ENCODE results near the gene PSMA6.
"Not testable (repeated sequence)": the region's sequence is repeated elsewhere in the genome, so short reads cannot be mapped to it uniquely, and the experiment has no call there.

Gene PSMA6

DNA sequence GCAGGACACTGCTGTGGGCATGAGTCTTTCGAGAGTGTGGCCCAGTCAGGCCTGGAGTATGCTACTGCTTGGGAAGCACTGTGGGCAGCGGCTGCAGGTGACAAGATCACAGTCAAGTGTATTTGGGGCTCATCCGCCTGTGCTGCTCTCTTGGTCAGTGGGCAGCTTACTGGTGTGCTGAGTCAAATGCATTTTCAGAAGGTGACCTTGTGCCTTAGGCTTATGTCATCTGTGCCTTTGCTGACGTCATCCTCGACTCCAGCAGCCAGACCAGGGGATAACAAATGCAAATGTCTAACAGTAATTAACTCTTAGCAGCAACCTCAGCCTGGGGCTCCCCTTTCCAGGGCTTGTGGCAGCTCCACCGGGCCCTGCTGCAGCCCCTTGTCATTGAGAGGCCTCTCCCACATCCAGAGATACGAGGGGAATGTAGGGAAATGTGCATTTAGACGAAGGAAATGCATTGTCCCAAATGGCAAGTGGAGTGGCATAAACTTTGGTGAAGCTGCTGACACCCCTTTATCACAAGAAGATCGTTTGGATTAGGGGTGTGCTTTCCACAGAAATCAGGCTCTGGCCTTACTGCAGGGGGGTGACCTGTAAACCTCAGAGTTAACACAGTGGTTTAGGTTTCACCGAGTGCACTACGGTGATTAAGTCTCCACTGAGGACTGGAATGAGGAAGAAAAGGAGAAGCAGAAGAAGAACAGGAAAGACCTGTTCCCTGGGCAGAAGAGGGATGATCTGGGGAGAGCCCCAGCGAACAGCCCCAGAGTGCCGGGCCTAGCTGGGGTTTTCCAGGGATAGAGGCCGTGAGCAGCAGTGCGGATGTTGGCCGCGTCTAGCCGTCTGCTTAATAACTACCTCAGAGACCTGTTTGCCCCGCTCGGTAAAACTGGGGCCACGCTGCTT is 39.7 kb downstream of the PSMA6 start:
- Mint-ChIP-seq H3K4me1 (ENCODE audit: low read depth) (peaks cover 45% of the 10 kb centered on the region), H3K36me3 (ENCODE audit: low read depth) (no peaks in the 10 kb centered on the region), H3K27ac (peak overlapping the region; percentile 97), H3K9me3 (no peaks in the 10 kb centered on the region), H3K27me3 (no peaks in the 10 kb centered on the region), H3K4me3 (peak overlapping the region; percentile 57)

DNA sequence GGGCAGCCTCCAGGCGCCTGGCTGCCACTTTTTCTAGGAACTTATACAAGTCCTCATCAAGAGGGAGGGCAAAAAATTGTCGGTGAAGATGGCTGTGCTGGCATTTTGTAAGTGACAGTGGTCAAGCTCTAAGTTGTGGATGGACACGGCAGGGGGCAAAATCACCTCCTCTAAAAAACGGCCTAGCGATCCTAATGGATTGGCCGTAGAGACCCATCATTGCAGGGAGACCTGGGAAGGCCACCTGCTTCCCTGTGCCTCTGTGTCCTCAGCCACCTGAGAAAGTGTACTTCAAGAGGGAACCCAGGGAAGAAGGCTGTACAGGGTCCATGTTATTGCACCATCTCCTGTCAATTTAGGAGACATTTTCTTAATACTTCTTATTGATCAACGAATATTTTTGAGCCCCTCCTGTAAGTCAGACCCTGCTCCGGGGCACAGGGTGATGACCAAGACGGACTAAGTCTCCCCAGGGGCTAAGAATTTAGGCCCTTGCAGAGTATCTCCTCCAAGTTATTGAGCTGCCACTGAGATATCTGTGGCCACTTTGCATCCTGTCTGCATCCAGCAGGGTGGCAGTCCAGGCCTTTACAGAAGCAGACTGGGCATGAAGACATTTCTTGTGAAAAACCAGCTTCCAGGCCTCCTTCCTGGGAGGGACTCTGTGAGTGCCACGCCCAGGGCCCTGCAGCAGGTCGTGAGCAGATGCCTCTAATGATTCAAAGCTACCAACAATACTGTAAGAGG is 40.5 kb downstream of the PSMA6 start:
- H3K9me3 Mint-ChIP-seq, result no peaks in the 10 kb centered on the region
- H3K27ac Mint-ChIP-seq, result peak overlapping the region; percentile 97
- H3K4me1 Mint-ChIP-seq (ENCODE audit: low read depth), result peaks cover 45% of the 10 kb centered on the region
- H3K36me3 Mint-ChIP-seq (ENCODE audit: low read depth), result no peaks in the 10 kb centered on the region
- H3K4me3 Mint-ChIP-seq, result peak overlapping the region; percentile 57
- H3K27me3 Mint-ChIP-seq, result no peaks in the 10 kb centered on the region

DNA sequence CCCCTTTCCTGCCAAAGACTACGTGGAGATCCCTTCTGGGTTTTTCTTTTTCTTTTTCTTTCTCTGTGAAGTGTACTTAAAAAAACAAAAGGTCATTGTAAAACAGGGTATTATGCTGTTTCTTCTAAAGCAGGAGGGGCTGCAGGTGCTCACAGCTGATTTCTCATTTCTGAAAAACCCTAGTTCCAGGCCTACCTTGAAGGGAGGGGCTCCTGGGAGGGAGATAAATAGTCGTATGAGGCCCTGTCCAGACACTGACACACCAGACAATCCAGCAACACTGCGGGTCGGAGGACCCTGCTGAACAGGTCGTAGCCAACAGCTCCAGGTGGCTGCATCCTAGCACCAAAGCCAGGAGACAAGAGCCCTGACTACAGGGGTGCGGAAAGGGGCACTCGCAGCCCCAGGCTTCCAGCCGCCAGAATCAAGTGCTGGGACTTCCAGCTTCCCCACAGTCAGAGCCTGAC is 41.1 kb downstream of the PSMA6 start:
- peak overlapping the region; percentile 97 for H3K27ac Mint-ChIP-seq
- H3K4me1 Mint-ChIP-seq (ENCODE audit: low read depth), result peaks cover 45% of the 10 kb centered on the region

DNA sequence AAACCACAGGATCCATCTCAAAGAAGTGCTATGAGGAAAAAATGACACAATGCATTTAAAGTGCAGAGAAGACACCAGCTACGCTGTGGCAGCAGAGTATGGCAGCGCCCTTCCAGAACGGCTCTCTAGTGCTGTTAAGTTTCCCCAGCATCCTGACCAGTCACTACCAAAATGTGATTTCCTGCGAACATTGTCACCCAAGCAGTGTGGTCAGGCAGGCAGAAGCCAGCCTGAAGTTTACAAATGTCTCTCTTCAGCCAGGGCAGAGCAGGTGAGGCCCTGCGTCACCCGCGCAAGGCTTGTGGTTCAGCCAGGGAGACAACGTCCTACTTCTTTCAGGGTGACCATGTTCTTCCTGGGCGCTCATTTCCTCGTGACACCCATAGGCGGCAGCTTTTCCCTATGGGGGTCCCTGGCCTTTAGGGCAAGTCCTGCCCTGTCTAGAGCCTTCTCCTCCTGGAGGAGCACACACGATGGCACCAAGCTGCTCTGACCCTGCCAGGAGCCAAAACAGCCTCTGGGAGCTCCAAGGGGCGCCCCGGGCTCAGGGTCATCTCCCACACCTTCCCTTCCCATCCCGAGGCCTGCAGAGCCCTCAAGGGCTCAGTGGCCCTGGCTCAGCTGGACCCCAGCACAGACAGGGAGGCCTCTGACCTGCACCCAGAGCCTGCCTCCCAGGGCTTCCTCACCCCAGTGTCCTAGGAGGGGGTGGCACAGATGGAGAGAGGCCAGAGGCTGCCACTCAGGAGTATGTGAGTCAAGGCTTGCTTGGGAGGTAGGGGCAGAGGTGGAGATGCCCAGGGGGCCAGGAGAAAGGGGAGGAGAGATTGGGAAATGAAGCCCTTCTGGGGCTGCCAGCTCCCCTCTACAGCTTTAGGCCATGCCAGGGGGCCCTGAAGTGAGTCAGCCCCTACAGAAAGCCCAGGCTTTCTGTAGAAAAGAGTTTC is 41.9 kb downstream of the PSMA6 start:
- Mint-ChIP-seq H3K36me3 (ENCODE audit: low read depth) (no peaks in the 10 kb centered on the region), H3K4me3 (peak overlapping the region; percentile 57), H3K27me3 (no peaks in the 10 kb centered on the region), H3K4me1 (ENCODE audit: low read depth) (peaks cover 45% of the 10 kb centered on the region), H3K27ac (peak overlapping the region; percentile 97), H3K9me3 (no peaks in the 10 kb centered on the region)

More for the DNA sequence above, 41.1 kb downstream of the PSMA6 start:
- H3K4me3 Mint-ChIP-seq, result peak overlapping the region; percentile 57
- H3K36me3 Mint-ChIP-seq (ENCODE audit: low read depth), result no peaks in the 10 kb centered on the region
- H3K27me3 Mint-ChIP-seq, result no peaks in the 10 kb centered on the region
- H3K9me3 Mint-ChIP-seq, result no peaks in the 10 kb centered on the region

DNA sequence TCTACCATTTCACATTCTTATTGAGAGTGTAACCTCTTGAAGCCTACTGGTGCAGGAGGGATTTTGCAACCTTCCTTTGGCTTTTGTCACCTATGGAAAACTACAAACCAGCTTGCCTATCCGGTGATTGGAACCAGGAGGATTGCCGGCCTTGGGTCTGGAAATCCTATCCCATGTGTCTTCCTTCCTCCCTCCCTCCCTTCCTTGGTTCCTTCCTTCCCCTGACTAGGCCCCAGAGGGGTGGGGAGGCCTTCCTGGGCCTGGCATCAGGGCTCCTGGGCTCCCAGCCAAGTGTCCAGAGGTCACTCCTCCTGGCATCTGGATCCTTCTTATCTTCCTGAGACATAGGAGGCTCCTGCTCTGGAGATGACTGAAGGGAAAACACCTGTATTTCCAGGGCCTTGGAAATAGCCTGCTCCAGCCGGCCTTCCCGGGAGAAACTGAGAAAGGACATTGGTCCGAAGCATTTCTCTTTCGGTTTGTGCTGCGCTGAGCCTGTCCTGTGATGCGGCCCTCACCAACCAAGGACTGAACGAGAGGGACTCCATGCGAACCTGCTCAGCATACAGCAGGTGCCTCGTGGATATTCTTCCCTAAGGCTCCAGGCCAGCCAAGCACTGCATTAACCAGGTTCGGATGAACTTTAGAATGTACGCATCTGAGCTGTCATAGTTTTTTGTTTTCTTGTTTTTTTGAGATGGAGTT is 43.4 kb downstream of the PSMA6 start:
- Mint-ChIP-seq H3K4me3 (no peak overlapping the region), H3K4me1 (ENCODE audit: low read depth) (peaks cover 58% of the 10 kb centered on the region), H3K27me3 (no peaks in the 10 kb centered on the region), H3K27ac (peak overlapping the region; percentile 97), H3K36me3 (ENCODE audit: low read depth) (no peaks in the 10 kb centered on the region), H3K9me3 (no peaks in the 10 kb centered on the region)

DNA sequence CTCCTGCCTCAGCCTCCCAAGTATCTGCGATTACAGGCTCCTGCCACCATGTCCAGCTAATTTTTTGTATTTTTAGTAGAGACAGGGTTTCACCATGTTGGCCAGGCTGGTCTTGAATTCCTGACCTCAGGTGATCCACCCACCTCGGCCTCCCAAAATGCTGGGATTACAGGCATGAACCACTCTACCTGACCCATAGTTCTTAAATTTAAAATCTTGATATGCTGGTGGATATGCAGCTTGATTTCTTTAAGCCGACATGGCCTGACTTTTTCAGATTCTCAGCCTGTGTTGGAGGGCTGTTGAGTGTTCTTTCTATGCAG is 44.0 kb downstream of the PSMA6 start:
- H3K4me3 Mint-ChIP-seq; H3K9me3 Mint-ChIP-seq; H3K27me3 Mint-ChIP-seq; H3K36me3 Mint-ChIP-seq (ENCODE audit: low read depth); H3K27ac Mint-ChIP-seq: not testable (repeated sequence)
- H3K4me1 Mint-ChIP-seq (ENCODE audit: low read depth), result peaks cover 63% of the 10 kb centered on the region

DNA sequence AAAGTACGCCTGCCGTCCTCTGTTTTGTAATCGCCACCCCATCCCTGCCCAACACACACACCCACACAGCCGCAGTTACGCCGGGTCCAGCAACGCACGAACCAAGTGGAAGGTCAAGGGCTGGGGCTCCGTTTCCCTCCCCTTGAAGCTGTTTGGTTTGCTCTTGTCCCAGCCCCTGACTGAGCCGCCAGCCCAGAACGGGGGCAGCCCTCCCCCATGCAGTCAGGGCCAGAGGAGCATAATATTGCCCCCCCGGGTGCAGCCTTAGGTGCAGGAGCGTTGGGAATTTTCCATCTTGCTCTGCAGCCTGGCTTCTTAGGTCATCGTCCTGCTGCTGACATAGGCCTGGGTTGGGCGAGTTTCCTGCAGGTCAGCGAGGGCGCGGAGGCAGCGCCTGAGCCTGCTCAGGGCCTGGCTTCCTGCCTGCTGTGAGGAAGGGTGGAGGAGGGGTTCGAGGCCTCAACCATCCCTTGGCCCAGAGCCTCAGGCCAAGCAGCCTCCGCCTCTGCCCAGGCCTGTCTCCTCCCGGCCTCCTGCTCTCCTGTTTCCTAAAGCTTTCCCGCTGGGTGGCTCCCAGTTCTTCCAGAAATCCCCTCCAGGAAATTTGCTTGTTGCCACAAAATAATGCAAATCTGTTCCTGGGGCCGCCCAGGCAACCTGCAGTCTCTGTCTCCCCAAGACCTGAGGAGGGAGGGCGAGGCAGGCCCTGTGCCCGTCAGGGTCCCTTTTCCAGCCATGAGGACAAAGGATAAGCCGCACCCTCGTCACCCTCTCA is 44.5 kb downstream of the PSMA6 start:
- no peak overlapping the region for H3K4me3 Mint-ChIP-seq
- H3K27me3 Mint-ChIP-seq, result no peaks in the 10 kb centered on the region
- H3K27ac Mint-ChIP-seq, result no peak overlapping the region

DNA sequence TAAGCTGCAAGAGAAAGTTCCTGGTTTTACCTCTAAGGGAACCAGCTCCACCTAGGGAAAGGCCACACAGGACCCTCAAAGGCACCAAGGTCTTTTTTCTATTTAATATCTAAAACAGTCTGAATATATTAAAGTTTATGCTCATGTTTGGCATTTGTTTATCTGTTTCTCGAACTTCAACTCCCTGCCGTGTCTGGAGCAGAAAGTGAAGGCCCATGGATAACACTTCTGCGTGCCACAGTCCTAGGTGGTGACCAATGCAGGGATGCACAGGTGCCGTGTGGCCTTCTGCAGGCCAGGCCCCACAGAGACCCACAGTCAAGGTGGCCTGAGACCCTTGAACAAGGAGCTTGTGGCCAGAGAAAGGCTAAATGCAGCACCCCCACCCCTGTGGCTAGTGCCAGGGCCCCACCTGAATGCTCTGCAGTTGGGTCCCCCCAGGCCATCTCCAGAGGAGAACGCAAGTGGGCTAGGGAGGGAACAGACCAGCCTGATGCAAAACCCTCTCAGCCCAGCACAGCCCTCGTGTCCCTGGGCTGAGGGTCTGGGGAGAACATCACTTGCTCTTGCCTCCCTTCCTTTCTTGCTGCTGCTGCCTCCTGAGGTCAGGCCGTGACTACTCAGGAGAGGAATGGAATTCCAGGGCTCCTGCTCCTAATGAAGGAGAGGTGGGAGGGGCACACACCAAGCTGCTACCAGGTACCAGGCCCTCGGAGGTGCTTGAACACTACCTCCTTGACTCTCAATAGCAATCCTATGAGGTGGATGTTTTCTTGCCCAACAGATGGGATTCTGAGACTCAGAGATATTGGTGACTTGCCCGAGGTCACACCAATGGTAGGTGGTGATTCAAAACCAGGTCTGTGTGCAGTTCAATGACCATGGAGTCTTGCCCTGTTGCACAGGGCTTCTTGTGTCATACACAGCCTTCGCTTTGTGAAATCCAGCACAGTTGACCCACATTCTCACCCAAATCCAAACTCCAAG is 45.4 kb downstream of the PSMA6 start:
- H3K4me1 Mint-ChIP-seq (ENCODE audit: low read depth), result peaks cover 62% of the 10 kb centered on the region
- H3K36me3 Mint-ChIP-seq (ENCODE audit: low read depth), result no peaks in the 10 kb centered on the region
- H3K27me3 Mint-ChIP-seq, result no peaks in the 10 kb centered on the region
- no peak overlapping the region for H3K27ac Mint-ChIP-seq
- H3K9me3 Mint-ChIP-seq, result no peaks in the 10 kb centered on the region
- H3K4me3 Mint-ChIP-seq, result no peak overlapping the region

More for the DNA sequence above, 44.5 kb downstream of the PSMA6 start:
- peaks cover 67% of the 10 kb centered on the region for H3K4me1 Mint-ChIP-seq (ENCODE audit: low read depth)
- H3K9me3 Mint-ChIP-seq, result no peaks in the 10 kb centered on the region
- no peaks in the 10 kb centered on the region for H3K36me3 Mint-ChIP-seq (ENCODE audit: low read depth)

DNA sequence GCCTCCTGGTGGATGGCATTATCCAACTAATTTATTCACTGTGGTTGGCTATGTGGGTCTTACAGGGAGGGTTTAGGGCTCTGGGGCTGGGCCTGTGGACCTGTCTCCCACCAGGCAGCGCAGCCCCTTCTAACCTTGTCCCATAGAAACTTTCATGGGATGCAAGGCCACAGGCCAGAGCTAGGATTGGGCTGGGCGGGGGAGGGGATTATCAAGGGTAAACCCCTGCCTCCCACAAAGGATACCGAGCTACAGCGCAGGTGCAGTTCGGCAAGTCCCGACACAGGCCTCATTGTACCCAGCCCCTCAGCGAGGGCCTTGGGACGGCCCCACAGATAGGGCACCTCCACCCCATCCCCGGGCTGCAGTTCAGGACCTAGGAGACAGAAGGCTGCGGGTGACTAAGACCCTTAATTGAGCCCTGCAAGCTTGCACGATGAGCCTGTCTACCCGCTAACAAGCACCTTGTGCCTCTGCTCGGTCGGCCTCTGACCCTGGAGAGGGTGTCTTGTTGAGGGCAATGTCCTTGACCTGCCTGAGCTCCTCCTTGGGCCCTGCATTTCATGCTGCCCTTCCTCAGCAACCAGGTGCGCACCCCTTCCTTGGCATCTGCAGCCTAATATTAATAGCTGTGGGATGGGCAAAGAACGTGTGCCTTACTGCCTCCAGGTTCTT is 46.7 kb downstream of the PSMA6 start:
- Mint-ChIP-seq H3K27me3 (no peaks in the 10 kb centered on the region), H3K4me1 (ENCODE audit: low read depth) (peaks cover 51% of the 10 kb centered on the region), H3K9me3 (no peaks in the 10 kb centered on the region), H3K36me3 (ENCODE audit: low read depth) (no peaks in the 10 kb centered on the region), H3K27ac (no peak overlapping the region), H3K4me3 (no peak overlapping the region)

DNA sequence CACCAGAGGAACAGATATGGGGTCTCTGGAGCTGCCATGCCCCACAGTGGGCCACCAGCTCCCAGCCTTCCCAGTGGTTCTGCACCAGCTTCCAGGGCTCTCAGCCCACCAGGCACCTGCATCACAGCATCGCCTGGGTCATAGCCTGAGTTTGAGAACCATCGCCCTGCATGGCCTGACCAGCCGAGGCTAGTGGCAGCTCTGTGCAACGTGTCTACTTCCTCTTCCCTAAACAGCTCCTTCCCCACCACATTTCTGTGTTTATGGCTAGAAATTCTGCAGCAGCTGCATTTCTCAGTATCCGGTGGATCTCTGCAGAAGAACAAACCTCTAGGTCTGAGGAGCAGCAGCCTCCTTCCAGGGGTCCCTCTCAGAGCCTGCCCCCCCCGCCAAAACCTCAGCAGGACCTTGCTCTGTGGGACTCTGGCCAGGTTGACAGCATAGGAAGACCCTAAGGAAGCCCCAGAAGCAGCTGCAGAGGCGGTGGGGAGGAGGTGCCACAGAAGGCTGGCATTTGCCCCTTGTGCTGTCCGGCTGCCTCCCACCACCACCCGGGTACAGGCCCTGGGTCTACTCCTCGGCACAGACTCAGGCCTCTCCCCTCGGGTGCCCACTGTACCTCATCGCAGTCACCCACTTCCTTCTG is 47.7 kb downstream of the PSMA6 start:
- no peaks in the 10 kb centered on the region for H3K27me3 Mint-ChIP-seq
- H3K27ac Mint-ChIP-seq, result peak overlapping the region; percentile 40
- H3K9me3 Mint-ChIP-seq, result no peaks in the 10 kb centered on the region
- no peaks in the 10 kb centered on the region for H3K36me3 Mint-ChIP-seq (ENCODE audit: low read depth)
- H3K4me1 Mint-ChIP-seq (ENCODE audit: low read depth), result peaks cover 46% of the 10 kb centered on the region
- no peak overlapping the region for H3K4me3 Mint-ChIP-seq

DNA sequence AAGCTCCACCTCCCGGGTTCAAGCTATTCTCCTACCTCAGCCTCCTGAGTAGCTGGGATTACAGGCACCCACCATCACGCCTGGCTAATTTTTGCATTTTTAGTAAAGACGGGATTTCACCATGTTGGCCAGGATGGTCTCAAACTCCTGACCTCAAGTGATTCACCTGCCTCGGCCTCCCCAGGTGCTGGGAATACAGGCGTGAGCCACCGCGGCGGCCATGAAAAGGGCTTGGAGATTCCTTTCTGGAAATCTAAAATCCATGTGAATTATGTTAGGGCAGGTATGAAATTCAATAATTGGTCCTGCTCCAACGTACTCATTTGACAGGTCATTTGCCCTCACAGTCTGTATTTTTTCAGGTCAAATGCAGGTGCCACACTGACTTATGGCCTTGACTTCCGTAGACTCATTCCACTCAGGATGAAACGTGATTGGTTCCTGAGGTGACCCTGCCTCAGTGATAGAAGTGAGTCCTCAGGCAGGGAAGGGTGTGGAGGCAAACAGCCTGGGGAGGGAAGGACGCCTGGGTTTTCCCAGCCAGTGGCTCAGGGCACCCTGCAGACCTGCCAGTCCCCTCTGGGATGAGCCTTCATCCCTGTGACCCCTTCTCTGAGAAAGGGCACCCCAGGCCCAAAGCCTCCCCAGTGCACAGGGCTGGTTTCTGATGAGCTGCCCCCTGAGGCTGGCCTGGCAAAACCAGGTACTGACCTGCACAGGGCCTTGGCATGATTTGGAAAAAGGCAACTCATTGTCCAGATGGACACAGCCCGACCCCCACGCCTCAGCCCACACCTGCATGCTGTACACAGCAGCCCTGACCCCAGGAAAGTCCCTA is 48.7 kb downstream of the PSMA6 start:
- no peaks in the 10 kb centered on the region for H3K9me3 Mint-ChIP-seq
- no peaks in the 10 kb centered on the region for H3K27me3 Mint-ChIP-seq
- peak overlapping the region; percentile 40 for H3K27ac Mint-ChIP-seq
- H3K4me3 Mint-ChIP-seq, result no peak overlapping the region
- peaks cover 42% of the 10 kb centered on the region for H3K4me1 Mint-ChIP-seq (ENCODE audit: low read depth)
- H3K36me3 Mint-ChIP-seq (ENCODE audit: low read depth), result no peaks in the 10 kb centered on the region
